Keratinocyte (primary cell): Measurements from ENCODE around the gene ARHGEF37.

Experiments used
- CTCF ChIP-seq, 3 experiments: IDR thresholded peaks in 1 of 3; conservative IDR thresholded peaks in 1 of 3; optimal IDR thresholded peaks in 1 of 3; 2 replicates in 2 of 3; 3 replicates in 1 of 3; pipeline versions ENCODE3 to v1.5.1; 2011; ENCODE audit warnings: low read length in 3 of 3, mild to moderate bottlenecking in 3 of 3, moderate library complexity in 2 of 3, control low read depth in 1 of 3, inconsistent platforms in 1 of 3; ENCODE audit not compliant: insufficient read depth in 2 of 3; ENCODE audit errors: extremely low read depth in 1 of 3
- EZH2 ChIP-seq: IDR thresholded peaks from one replicate; pipeline ENCODE4 v1.6.1; 2012; ENCODE audit warnings: inconsistent platforms, mild to moderate bottlenecking, low read length, moderate library complexity

DNA sequence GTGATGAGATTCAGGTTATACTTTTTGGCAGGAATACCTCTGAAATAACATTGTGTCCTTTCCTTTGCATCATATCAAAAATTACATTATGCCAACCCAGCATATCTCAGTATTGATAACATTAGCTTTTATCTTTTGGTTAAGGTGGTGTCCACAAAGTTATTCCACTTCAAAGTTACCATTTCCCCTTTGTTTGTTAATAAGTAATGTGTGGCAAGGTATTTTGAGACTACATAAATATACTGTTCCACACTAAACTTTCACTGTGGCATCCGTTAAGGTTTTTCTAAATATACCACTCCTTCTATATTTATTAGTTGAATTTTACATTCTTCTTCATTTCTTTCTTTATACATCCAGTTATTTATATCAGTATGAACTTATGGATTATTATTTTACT lies 14.1 kb upstream of the ARHGEF37 start:
- no peak for TF ChIP-seq CTCF (optimal IDR thresholded peaks at IDR 0.05 in 1 of 3, IDR thresholded peaks at IDR 0.05 in 1 of 3, conservative IDR thresholded peaks at IDR 0.05 in 1 of 3; ENCODE audit: extremely low read depth in 1 of 3, insufficient read depth in 2 of 3, low read length in 3 of 3)
- TF ChIP-seq EZH2, result no peak
